Gastrocnemius medialis (tissue), 4 donors: Measurements from ENCODE around the gene DAPK3. TPM values are rescaled to one million over a fixed set of nuclear protein-coding genes. Genes with fewer than 3 reads are reported as not detected.
"Not testable (repeated sequence)": the region's sequence is repeated elsewhere in the genome, so short reads cannot be mapped to it uniquely, and the experiment has no call there.

ENCODE experiments used
- ATAC-seq, 2 donors: fragments of 150-250 bp; one replicate each; pipeline ENCODE4 v1.9.1; 2016
- DNase-seq, 2 donors: peaks; one replicate each; pipeline ENCODE4 v3.0.0-alpha.2; 2019
- H3K27ac ChIP-seq, 4 donors: fragments of 200-600 bp; sonication (generic); 1 replicate in 1 of 4; 2 replicates in 3 of 4; pipeline ENCODE4 v1.5.1; 2016 to 2018; ENCODE audit warnings: mild to moderate bottlenecking in 2 of 4, moderate library complexity in 1 of 4
- H3K27me3 ChIP-seq, 3 donors: fragments of 200-600 bp; sonication (generic) in 2 of 3; 1 replicate in 1 of 3; 2 replicates in 2 of 3; pipeline versions ENCODE4 v1.5.1 to v1.6.0; 2016 to 2019; ENCODE audit warnings: mild to moderate bottlenecking in 1 of 3, moderate library complexity in 1 of 3
- H3K36me3 ChIP-seq, 2 donors: fragments of 200-600 bp; sonication (generic) in 1 of 2; one replicate each; pipeline ENCODE4 v1.5.1; 2017 to 2018
- H3K4me1 ChIP-seq, 2 donors: fragments of 200-600 bp; sonication (generic) in 1 of 2; one replicate each; pipeline ENCODE4 v1.5.1; 2016 to 2017; ENCODE audit warnings: mild to moderate bottlenecking in 2 of 2
- H3K4me3 ChIP-seq, 4 donors: fragments of 200-600 bp; sonication (generic) in 3 of 4; 1 replicate in 1 of 4; 2 replicates in 3 of 4; pipeline ENCODE4 v1.5.1; 2016 to 2019; ENCODE audit warnings: mild to moderate bottlenecking in 2 of 4
- H3K9me3 ChIP-seq, 3 donors: fragments of 200-600 bp; sonication (generic) in 2 of 3; 1 replicate in 1 of 3; 2 replicates in 2 of 3; pipeline ENCODE4 v1.5.1; 2016 to 2019
- POLR2A ChIP-seq, 2 donors: fragments of 450-650 bp; IDR thresholded peaks; one replicate each; pipeline ENCODE4 v1.6.1; 2017; ENCODE audit warnings: antibody characterized with exemption in 2 of 2, mild to moderate bottlenecking in 2 of 2, moderate library complexity in 2 of 2
- in situ Hi-C, 4 donors: fragments of 200-750 bp; cut with MboI; loops; one replicate each; pipeline versions ENCODE4 v1.15.0 to v1.8.0; 2017; ENCODE audit warnings: low sequenced_read_pairs in 4 of 4
- intact Hi-C: fragments of 100-400 bp; cut with DNase I; formaldehyde crosslinking; loops from one replicate; pipeline ENCODE4 v1.15.1; 2023; ENCODE audit warnings: low total_unique reads
- total RNA-seq, 4 donors: library from RNA; depleted of rRNA; stranded (reverse); fragments of >200 nt; gene quantifications; one replicate each; pipeline versions ENCODE4 v1.1.0 to v1.2.3, GENCODE V29; 2016
- TF ChIP-seq, protein P1 (sequence below), 5 experiments: fragments of 450-650 bp in 3 of 5; fragments of 200-600 bp in 2 of 5; sonication (generic) in 2 of 5; IDR thresholded peaks in 4 of 5; conservative IDR thresholded peaks in 1 of 5; 1 replicate in 4 of 5; 2 replicates in 1 of 5; pipeline ENCODE4 v1.5.1; 2016 to 2019; ENCODE audit warnings: antibody characterized with exemption in 5 of 5, mild to moderate bottlenecking in 3 of 5, moderate library complexity in 3 of 5

Gene DAPK3
- total RNA-seq, 4 donors from 2014 or later, result 61.3 to 135 (median 115) TPM

DNA sequence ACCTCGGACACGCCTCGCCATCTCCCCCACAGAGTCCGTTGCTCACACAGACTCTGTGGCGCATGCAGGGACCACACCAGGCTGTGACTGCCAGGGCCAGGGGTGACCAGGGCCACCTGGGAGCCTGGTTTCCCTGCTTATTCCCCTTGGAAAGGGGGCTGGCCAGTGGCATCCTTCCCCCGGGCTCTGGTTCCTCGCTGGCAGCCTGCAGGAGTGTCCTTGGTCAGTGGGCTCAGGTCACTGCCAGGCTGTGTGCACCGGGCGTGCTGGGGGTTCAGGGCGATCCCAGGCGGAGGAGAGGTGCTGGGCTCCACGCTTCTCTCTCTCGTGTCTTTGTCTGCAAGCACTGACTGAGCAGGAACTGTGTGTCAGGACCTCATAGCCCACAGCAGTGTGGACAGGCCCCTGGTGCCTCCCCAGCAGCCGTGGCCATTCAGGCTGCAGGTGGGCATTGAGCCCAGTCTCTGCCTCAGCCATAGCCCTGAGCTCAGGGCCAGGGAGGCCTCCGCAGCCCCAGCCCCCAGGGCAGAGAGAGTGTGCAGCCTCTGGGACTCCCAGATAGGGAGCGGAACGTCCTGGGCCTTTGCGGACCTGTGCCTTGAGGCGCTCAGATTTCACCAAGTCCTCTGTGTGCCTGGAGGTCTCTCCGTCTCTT, 43.1 kb upstream of the DAPK3 start:
- intact Hi-C loops, result no loop called here
- Histone ChIP-seq H3K9me3 (no peaks in the 10 kb centered on the region), H3K36me3 (peaks cover 0 to 13% of the 10 kb centered on the region in 2 donors), H3K4me3 (no peak overlapping the region), H3K27ac (peak overlapping the region; percentile 73 to 76 (median 74)), H3K4me1 (peaks cover 66 to 68% of the 10 kb centered on the region in 2 donors), H3K27me3 (no peaks in the 10 kb centered on the region)
- DNase-seq, result no peak
- no peak for ATAC-seq
- in situ Hi-C loops, result loop anchor here in 1 of 4 donors (25.0 kb wide), 1 partner anchor 123 kb away; no protein-coding TSS in a partner anchor
- TF ChIP-seq, protein P1, sequence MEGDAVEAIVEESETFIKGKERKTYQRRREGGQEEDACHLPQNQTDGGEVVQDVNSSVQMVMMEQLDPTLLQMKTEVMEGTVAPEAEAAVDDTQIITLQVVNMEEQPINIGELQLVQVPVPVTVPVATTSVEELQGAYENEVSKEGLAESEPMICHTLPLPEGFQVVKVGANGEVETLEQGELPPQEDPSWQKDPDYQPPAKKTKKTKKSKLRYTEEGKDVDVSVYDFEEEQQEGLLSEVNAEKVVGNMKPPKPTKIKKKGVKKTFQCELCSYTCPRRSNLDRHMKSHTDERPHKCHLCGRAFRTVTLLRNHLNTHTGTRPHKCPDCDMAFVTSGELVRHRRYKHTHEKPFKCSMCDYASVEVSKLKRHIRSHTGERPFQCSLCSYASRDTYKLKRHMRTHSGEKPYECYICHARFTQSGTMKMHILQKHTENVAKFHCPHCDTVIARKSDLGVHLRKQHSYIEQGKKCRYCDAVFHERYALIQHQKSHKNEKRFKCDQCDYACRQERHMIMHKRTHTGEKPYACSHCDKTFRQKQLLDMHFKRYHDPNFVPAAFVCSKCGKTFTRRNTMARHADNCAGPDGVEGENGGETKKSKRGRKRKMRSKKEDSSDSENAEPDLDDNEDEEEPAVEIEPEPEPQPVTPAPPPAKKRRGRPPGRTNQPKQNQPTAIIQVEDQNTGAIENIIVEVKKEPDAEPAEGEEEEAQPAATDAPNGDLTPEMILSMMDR (IDR thresholded peaks at IDR 0.05 in 4 of 5, conservative IDR thresholded peaks at IDR 0.05 in 1 of 5), result no peak
- TF ChIP-seq POLR2A (IDR thresholded peaks at IDR 0.05), result no peak

DNA sequence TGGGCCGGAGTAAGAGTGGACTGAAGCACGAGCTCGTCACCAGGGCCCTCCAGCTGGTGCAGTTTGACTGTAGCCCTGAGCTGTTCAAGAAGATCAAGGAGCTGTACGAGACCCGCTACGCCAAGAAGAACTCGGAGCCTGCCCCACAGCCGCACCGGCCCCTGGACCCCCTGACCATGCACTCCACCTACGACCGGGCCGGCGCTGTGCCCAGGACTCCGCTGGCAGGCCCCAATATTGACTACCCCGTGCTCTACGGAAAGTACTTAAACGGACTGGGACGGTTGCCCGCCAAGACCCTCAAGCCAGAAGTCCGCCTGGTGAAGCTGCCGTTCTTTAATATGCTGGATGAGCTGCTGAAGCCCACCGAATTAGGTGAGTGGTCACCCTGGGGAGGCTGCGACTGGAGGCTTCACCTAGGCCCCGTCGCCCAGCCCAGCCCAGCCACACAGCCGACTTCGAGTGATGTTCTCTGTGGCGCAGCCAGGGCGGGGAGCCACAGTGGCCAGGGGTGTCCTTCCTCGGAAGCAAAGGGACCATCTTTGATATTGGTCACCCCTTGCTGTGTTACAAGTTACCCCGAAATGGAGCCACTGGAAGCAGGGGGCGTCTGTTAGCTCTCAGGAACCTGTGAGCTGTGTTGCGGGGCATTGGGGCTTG, 42.2 kb upstream of the DAPK3 start:
- H3K4me3 ChIP-seq, result no peak overlapping the region
- H3K27ac ChIP-seq, result peak overlapping the region; percentile 42 to 76 (median 72)
- TF ChIP-seq, protein P1 (IDR thresholded peaks at IDR 0.05 in 4 of 5, conservative IDR thresholded peaks at IDR 0.05 in 1 of 5), result no peak
- TF ChIP-seq POLR2A (IDR thresholded peaks at IDR 0.05), result no peak
- peaks cover 75% of the 10 kb centered on the region in 2 donors for H3K4me1 ChIP-seq
- no peaks in the 10 kb centered on the region for H3K9me3 ChIP-seq
- ATAC-seq, result no peak
- in situ Hi-C loops, result loop anchor here in 1 of 4 donors (25.0 kb wide), 1 partner anchor 124 kb away; no protein-coding TSS in a partner anchor
- H3K36me3 ChIP-seq, result peaks cover 0 to 13% of the 10 kb centered on the region in 2 donors
- DNase-seq, result no peak
- intact Hi-C loops, result no loop called here
- H3K27me3 ChIP-seq, result no peaks in the 10 kb centered on the region

DNA sequence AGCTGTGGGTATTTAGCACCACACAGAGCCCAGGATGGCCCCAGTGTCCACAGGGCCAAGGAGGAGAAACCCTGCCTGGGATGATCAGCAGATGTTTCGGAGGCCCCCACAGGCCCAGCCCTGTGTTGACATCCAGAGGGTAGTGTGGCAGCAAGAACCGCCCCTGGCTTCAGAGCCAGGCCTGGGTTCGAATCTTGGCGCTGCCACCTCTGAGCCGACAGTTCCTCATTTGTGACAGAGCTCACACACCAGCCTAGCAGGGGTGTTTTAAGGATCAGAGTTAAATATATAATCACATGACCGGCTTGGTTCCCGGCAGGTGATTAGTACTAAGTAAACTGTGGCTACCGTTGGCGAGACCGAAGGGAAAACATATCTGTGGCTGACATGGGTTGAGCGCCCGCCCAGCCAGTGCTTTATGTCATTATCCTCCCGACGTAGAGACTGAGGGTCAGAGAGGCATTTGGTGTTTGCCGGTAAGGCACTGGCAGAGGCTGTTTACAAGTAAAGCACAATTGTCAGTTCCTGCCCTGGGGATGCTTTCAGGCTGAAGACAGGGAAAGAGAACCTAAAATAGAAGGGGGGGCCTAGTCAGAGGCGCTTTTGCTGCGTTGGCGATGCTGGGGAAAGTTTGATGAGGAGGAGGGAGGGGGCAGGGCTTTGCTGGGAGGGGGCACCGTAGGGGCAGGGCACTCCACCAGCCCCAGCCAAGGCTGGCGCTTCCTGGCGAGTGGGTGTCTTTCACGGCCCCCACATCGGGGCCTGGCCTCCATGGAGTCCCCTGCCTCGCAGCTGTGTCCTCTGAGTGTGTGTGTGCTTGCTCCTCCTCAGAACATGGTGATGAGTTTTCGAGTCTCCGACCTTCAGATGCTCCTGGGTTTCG, 41.4 kb upstream of the DAPK3 start:
- Histone ChIP-seq H3K4me1 (peaks cover 75 to 76% of the 10 kb centered on the region in 2 donors), H3K4me3 (no peak overlapping the region), H3K27ac (peak overlapping the region; percentile 6 to 73 (median 56)), H3K27me3 (no peaks in the 10 kb centered on the region), H3K9me3 (no peaks in the 10 kb centered on the region), H3K36me3 (peaks cover 0 to 13% of the 10 kb centered on the region in 2 donors)
- DNase-seq (no peak), ATAC-seq (peak in 1 of 2 donors; percentile 14)
- intact Hi-C loops (no loop called here), in situ Hi-C loops (loop anchor here in 1 of 4 donors (25.0 kb wide), 1 partner anchor 125 kb away; no protein-coding TSS in a partner anchor)
- TF ChIP-seq, protein P1 (IDR thresholded peaks at IDR 0.05 in 4 of 5, conservative IDR thresholded peaks at IDR 0.05 in 1 of 5), result no peak
- TF ChIP-seq POLR2A (IDR thresholded peaks at IDR 0.05), result peak in 1 of 2 donors; percentile 22

DNA sequence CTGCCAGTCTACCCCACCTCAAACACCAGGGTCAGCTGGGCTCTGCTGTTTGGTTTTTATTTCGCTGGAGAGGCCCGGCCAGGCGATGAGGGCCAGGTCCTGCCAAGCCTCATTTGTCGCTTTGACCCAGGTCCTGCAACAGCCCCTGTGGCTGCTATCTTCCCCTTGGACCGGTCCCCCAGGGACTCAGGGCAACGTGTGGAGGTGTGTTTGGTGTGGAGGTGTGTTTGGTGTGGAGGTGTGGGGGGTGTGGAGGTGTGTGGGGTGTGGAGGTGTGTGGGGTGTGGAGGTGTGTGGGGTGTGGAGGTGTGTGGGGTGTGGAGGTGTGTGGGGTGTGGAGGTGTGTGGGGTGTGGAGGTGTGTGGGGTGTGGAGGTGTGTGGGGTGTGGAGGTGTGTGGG, 40.5 kb upstream of the DAPK3 start:
- H3K9me3 ChIP-seq, intact Hi-C loops, H3K27me3 ChIP-seq, DNase-seq, ATAC-seq, H3K4me3 ChIP-seq: not testable (repeated sequence)
- H3K27ac ChIP-seq, result peak overlapping the region; percentile 86 to 96 (median 88)
- peaks cover 79 to 81% of the 10 kb centered on the region in 2 donors for H3K4me1 ChIP-seq
- in situ Hi-C loops, result loop anchor here in 1 of 4 donors (25.0 kb wide), 1 partner anchor 126 kb away; no protein-coding TSS in a partner anchor
- peaks cover 0 to 13% of the 10 kb centered on the region in 2 donors for H3K36me3 ChIP-seq
